Ecto neural progenitor cell (in vitro differentiated cells): Measurements from ENCODE around the gene VSIG10.
"Not testable (repeated sequence)": the region's sequence is repeated elsewhere in the genome, so short reads cannot be mapped to it uniquely, and the experiment has no call there.

ENCODE experiments used
- DNase-seq: peaks from one replicate; pipeline ENCODE4 v3.0.0-alpha.2; 2018; ENCODE audit warnings: low spot score

The VSIG10 gene, protein sequence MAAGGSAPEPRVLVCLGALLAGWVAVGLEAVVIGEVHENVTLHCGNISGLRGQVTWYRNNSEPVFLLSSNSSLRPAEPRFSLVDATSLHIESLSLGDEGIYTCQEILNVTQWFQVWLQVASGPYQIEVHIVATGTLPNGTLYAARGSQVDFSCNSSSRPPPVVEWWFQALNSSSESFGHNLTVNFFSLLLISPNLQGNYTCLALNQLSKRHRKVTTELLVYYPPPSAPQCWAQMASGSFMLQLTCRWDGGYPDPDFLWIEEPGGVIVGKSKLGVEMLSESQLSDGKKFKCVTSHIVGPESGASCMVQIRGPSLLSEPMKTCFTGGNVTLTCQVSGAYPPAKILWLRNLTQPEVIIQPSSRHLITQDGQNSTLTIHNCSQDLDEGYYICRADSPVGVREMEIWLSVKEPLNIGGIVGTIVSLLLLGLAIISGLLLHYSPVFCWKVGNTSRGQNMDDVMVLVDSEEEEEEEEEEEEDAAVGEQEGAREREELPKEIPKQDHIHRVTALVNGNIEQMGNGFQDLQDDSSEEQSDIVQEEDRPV

GRCh38 chr12:118103601-118104382, at the start of gene VSIG10:
Gene VSIG10, minus strand, starts transcription at chr12:118104011. Its CDS starts 340 bp downstream, at chr12:118103671.
- DNase-seq: peak; percentile 86

DNA sequence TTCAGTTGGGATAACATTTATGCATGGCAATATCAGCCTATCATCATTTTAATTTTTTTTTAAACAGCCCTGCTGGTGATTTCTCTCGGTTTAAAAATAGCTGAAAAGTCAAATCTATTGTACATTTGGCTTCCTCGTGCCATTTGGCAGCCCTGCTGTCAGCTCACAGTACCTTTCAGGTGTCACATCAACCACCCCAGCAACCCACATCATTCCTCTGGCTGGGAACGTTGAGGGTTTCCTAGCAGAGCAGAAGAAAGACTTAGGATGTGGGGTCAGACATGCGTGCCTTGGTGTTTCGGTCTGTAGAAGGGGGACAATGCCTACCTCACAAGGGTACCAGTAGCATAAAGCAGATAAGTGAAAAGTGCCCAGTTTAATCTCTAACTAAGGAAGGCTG, 47.9 kb upstream of the VSIG10 start:
- DNase-seq: no peak

DNA sequence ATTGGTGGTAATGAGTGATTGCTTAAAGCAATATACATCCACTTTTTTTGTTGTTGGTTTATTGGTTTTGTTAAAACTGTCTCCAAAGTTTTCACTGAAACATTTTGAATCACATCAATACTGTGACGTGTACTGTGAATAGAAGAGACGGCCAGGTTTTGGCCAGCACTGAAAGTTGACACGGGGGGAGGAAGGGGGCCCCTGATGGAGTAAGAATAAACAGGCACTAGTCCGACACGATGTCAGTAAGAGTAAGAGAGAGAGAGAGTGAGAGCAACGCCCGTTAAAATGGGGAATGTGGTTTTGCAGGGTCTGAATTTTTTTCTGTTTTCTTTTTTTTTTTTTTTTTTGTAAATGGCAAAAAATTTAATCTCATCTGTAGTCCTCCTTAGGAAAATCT, 46.8 kb upstream of the VSIG10 start:
- DNase-seq: no peak

GRCh38 chr12:118148287-118148686, 44.5 kb upstream of the VSIG10 start:
- DNase-seq: no peak

- no peak for DNase-seq
Observed at GRCh38 chr12:118145798-118146156, 42.0 kb upstream of the VSIG10 start.

GRCh38 chr12:118145113-118145797, 41.4 kb upstream of the VSIG10 start:
- no peak for DNase-seq

GRCh38 chr12:118144499-118144898, 40.7 kb upstream of the VSIG10 start:
- no peak for DNase-seq

- DNase-seq: no peak
Observed at GRCh38 chr12:118140825-118141224, 37.0 kb upstream of the VSIG10 start.

DNA sequence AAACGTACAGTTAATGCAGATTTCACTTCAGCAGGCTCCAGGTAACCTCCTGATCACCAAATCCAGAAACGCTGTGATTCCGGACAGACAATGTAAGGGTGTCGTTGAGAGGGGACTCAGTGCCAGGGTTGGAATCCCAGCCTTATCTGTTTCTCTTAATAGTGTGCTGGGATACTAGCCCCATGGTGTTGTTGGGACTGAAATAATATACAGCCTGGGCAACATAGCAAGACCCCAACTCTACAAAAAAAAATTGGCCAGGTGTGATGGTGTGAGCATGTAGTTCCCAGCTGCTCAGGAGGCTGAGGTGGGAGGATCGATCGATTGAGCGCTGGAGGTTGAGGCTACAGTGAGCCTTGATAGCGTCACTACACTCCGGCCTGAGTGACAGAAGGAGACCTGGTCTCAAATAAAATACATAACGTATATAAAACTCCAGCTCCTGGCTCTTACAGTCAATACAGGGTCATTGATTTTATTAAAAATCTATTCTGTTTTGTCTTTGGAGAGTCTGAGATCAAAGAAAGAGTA, 33.4 kb upstream of the VSIG10 start:
- DNase-seq: no peak

- DNase-seq: peak; percentile 72
Observed at GRCh38 chr12:118136559-118137003, 32.8 kb upstream of the VSIG10 start.

DNA sequence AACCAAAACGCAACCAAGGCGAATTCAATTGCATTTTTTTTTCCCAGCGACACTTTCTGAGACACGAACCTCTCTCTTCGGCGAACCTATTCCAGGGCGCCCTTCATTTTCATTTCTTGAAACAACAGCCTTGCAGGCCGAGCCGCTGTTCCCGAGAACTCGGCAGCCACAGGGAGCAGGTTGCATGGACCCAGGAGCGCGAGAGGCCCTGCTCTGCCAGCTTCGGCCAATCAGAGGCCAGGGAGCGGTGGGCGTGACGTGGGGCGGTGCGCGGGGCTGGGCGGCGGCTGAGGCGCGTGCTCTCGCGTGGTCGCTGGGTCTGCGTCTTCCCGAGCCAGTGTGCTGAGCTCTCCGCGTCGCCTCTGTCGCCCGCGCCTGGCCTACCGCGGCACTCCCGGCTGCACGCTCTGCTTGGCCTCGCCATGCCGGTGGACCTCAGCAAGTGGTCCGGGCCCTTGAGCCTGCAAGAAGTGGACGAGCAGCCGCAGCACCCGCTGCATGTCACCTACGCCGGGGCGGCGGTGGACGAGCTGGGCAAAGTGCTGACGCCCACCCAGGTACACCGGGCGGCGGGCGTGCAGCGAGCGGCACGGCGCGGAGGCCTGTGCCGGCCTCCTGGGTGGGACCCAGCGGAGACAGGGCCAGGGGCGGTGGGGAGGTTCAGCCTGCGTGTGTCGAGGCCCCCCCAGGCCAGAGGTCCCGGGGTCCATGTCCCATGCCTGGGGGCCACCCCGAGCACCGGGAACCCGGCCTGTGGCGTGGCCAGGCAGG, 32.2 kb upstream of the VSIG10 start, which contains the start of gene PEBP1:
Gene PEBP1, plus strand, starts transcription at position 337 of the 771 bp plus-strand sequence. Its CDS starts 86 bp downstream, at position 423.
- peak; percentile 97 for DNase-seq

DNA sequence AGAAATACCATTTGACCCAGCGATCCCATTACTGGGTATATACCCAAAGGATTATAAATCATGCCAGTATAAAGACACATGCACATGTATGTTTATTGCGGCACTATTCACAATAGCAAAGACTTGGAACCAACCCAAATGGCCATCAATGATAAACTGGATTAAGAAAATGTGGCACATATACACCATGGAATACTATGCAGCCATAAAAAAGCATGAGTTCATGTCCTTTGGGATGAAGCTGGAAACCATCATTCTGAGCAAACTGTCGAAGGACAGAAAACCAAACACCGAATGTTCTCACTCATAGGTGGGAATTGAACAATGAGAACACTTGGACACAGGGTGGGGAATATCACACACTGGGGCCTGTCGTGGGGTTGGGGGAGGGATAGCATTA, 25.6 kb upstream of the VSIG10 start:
- DNase-seq: not testable (repeated sequence)

DNA sequence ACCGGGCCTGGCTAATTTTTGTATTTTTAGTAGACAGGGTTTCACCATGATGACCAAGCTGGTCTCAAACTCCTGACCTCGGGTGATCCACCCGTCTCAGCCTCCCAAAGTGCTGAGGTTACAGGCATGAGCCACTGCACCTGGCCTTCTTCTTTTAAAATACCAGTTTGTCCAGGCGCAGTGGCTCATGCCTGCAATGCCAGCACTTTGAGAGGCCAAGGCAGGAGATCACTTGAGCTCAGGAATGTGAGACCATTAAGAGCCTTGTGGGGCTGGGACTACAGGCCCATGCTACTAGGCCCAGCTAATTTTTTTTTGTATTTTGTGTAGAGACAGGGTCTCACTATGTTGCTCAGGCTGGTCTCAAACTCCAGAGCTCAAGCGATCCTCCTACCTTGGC, 24.1 kb upstream of the VSIG10 start:
- DNase-seq: no peak

GRCh38 chr12:118126119-118126757, 22.4 kb upstream of the VSIG10 start:
- DNase-seq: no peak

DNA sequence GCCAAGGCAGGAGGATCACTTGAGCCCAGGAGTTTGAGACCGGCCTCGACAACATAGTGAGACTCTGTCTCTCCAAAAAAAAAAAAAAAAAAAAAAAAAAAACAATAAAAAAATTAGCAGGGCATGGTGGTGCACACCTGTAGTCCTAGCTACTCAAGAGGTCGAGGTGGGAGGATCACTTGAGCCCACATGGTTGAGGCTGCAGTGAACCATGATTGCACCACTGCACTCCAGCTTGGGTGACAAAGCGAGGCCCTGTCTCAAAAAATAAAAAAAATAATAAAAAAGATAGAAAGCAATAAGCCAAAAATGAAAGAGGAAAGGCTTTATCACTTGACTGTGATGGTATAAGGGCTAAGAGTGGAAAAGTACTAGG, 21.9 kb upstream of the VSIG10 start:
- DNase-seq: no peak

- DNase-seq: no peak
Observed at GRCh38 chr12:118124333-118124874, 20.6 kb upstream of the VSIG10 start.

DNA sequence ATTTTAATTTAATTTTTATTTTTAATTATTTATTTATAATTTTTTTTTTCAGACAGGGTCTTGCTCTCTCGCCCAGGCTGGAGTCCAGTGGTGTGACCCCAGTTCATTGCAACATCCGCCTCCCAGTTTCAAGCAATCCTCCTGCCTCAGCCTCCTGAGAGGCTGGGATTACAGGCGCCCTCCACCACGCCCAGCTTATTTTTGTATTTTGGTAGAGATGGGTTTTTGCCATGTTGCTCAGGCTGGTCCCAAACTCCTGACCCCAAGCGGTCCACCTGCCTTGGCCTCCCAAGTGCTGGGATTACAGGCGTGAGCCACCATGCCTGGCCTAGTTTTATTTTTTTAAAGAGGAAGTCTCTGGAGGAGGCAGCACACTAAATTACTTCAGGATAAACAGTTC, 18.5 kb upstream of the VSIG10 start:
- DNase-seq: no peak

GRCh38 chr12:118120579-118121363, 17.0 kb upstream of the VSIG10 start:
- DNase-seq: peak; percentile 89

DNA sequence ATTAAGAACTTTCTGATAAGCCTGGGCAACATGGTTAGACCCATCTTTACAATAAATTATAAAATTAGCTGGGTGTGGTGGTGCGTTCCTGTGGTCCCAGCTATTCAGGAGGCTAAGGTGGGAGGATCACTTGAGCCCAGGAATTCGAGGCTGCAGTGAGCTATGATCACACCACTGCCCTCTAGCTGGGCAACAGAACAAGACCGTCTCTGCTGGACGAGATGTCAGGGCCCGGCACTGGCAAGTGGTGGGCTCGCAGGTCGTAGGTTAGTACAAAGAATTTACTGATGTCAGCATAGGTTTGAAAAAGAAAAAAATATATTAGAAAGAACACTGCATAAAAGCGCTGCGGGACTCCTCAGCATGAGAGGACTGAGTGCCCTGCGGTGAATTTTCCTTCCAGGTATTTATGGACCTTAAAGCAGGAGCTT, 15.7 kb upstream of the VSIG10 start:
- DNase-seq: no peak

DNA sequence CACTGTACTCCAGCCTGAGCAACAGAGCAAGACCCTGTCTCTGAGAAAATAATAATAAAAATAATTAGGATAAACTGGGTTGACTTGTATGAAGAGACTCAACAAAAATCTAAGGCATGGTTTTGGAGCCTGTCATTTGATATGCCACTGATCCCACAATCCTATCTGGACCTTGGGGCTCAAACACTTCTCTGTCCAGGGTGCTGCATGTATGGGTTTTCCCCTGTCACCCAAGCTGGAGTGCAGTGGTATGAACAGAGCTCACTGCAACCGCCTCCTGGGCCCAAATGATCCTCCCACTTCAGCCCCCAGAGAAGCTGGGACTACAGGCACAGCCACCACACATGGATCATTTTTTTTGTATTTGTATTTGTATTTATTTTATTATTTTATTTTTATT, 5.3 kb upstream of the VSIG10 start:
- no peak for DNase-seq
